CD4-positive, alpha-beta T cell treated with Interleukin-10 for 1 hour (primary cell): ENCODE data around the gene POLE.
"Not testable (repeated sequence)": the region's sequence is repeated elsewhere in the genome, so short reads cannot be mapped to it uniquely, and the experiment has no call there.

Experiments used
- DNase-seq: peaks from one replicate; pipeline ENCODE4 v3.0.0-alpha.2; 2020

POLE gene

GRCh38 chr12:132610866-132611602, 76.1 kb downstream of the POLE start:
- DNase-seq = no peak

GRCh38 chr12:132610051-132610759, 76.9 kb downstream of the POLE start, which contains the start of gene LRCOL1:
Gene LRCOL1, minus strand, starts transcription at chr12:132610582. Its CDS starts 4,331 bp downstream, at chr12:132606251.
- no peak for DNase-seq

- no peak for DNase-seq
These were observed 78.6 kb downstream of the POLE start for GRCh38 chr12:132608231-132609171.

GRCh38 chr12:132606927-132607326, 80.2 kb downstream of the POLE start:
- DNase-seq = no peak

- no peak for DNase-seq
These were observed 80.7 kb downstream of the POLE start for GRCh38 chr12:132606466-132606865.

GRCh38 chr12:132605892-132606291, 81.2 kb downstream of the POLE start:
- DNase-seq = no peak

- no peak for DNase-seq
These were observed 82.3 kb downstream of the POLE start for GRCh38 chr12:132604668-132605441.

- no peak for DNase-seq
These were observed 83.0 kb downstream of the POLE start for GRCh38 chr12:132604151-132604618.

GRCh38 chr12:132603240-132604150, 83.6 kb downstream of the POLE start:
- DNase-seq = no peak

- DNase-seq = no peak
These were observed 84.4 kb downstream of the POLE start for GRCh38 chr12:132602572-132603239.

GRCh38 chr12:132601171-132601883, 85.8 kb downstream of the POLE start:
- no peak for DNase-seq

GRCh38 chr12:132600048-132601032, 86.8 kb downstream of the POLE start:
- peak; percentile 33 for DNase-seq

- DNase-seq = not testable (repeated sequence)
These were observed 87.6 kb downstream of the POLE start for GRCh38 chr12:132599502-132599901.

GRCh38 chr12:132597333-132598316, 89.5 kb downstream of the POLE start:
- peak; percentile 64 for DNase-seq

GRCh38 chr12:132596016-132596415, 91.1 kb downstream of the POLE start:
- DNase-seq = no peak

- no peak for DNase-seq
These were observed 92.0 kb downstream of the POLE start for GRCh38 chr12:132595183-132595582.

- DNase-seq = no peak
These were observed 93.2 kb downstream of the POLE start for GRCh38 chr12:132593938-132594358.
